SK-N-SH (cell line): Measurements from ENCODE around the gene HECW1.

ENCODE experiments used
- EP300 ChIP-seq, 2 experiments: IDR thresholded peaks; 2 replicates each; pipeline versions ENCODE4 v1.4.0 to v1.6.1; 2012; ENCODE audit warnings: borderline replicate concordance in 1 of 2, low read depth in 1 of 2, low read length in 1 of 2
- EZH2phosphoT487 ChIP-seq: fragments of 200-600 bp; sonication (generic); IDR thresholded peaks from 2 replicates; pipeline ENCODE4 v1.6.1; 2017; ENCODE audit warnings: low read depth, mixed run types, mild to moderate bottlenecking, antibody characterized with exemption, moderate library complexity, borderline replicate concordance
- FOSL2 ChIP-seq: IDR thresholded peaks from 2 replicates; pipeline ENCODE4 v1.4.0; 2012; ENCODE audit warnings: low read depth, mild to moderate bottlenecking, moderate library complexity, borderline replicate concordance
- GABPA ChIP-seq: IDR thresholded peaks from 2 replicates; pipeline ENCODE4 v1.4.0; 2012; ENCODE audit warnings: low read depth, mild to moderate bottlenecking
- IRF3 ChIP-seq: fragments of 150-350 bp; IDR thresholded peaks from 2 replicates; pipeline ENCODE4 v1.6.1; 2016; ENCODE audit warnings: mild to moderate bottlenecking, low read depth, low read length
- POLR2AphosphoS5 ChIP-seq: IDR thresholded peaks from 2 replicates; pipeline ENCODE4 v1.6.1; 2012; ENCODE audit warnings: low read depth, low read length
- RCOR1 ChIP-seq: fragments of 150-350 bp; IDR thresholded peaks from 2 replicates; pipeline ENCODE4 v1.6.1; 2017; ENCODE audit warnings: antibody characterized with exemption, low read length
- RXRA ChIP-seq: IDR thresholded peaks from 2 replicates; pipeline ENCODE4 v1.4.0; 2012; ENCODE audit warnings: low read depth, mild to moderate bottlenecking, borderline replicate concordance
- TCF12 ChIP-seq: IDR thresholded peaks from 2 replicates; pipeline ENCODE4 v1.4.0; 2012
- TEAD4 ChIP-seq: IDR thresholded peaks from 2 replicates; pipeline ENCODE4 v1.4.0; 2012; ENCODE audit warnings: mild to moderate bottlenecking, borderline replicate concordance; ENCODE audit not compliant: insufficient read depth
- USF1 ChIP-seq: IDR thresholded peaks from 2 replicates; pipeline ENCODE4 v1.4.0; 2012; ENCODE audit warnings: low read depth, borderline replicate concordance
- TF ChIP-seq, protein P1 (sequence below): fragments of 200-600 bp; sonication (generic); IDR thresholded peaks from 2 replicates; pipeline ENCODE4 v1.6.1; 2017; ENCODE audit warnings: antibody characterized with exemption, mild to moderate bottlenecking, moderate library complexity
- TF ChIP-seq, protein P2 (sequence below): IDR thresholded peaks from 2 replicates; pipeline ENCODE4; 2012
- TF ChIP-seq, protein P3 (sequence below): IDR thresholded peaks from 2 replicates; pipeline ENCODE4 v1.6.1; 2012; ENCODE audit warnings: mild to moderate bottlenecking, low read depth, low read length, moderate library complexity

DNA sequence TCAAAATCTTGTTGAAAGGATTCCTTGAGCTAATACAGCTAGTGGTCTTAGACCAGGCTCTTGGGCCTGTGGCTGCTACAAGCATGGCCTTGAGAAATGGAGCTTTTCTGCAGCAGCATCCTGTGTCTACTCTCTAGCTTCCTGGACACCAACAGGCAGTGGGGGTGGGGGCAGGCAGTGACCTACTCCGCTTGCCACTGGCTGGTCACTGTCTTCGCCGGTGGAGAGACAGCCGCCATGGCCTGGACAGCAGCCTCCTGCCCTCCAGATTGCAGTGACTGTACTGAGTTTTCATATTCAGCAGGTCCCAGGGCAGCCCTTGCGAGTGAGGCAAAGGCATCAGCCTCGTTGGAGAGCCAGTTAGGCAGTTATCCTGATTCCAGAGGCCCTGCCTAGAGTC, 204.6 kb downstream of the HECW1 start:
- TF ChIP-seq POLR2AphosphoS5, result no peak
- no peak for TF ChIP-seq USF1
- TF ChIP-seq, protein P1, sequence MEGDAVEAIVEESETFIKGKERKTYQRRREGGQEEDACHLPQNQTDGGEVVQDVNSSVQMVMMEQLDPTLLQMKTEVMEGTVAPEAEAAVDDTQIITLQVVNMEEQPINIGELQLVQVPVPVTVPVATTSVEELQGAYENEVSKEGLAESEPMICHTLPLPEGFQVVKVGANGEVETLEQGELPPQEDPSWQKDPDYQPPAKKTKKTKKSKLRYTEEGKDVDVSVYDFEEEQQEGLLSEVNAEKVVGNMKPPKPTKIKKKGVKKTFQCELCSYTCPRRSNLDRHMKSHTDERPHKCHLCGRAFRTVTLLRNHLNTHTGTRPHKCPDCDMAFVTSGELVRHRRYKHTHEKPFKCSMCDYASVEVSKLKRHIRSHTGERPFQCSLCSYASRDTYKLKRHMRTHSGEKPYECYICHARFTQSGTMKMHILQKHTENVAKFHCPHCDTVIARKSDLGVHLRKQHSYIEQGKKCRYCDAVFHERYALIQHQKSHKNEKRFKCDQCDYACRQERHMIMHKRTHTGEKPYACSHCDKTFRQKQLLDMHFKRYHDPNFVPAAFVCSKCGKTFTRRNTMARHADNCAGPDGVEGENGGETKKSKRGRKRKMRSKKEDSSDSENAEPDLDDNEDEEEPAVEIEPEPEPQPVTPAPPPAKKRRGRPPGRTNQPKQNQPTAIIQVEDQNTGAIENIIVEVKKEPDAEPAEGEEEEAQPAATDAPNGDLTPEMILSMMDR, result no peak
- TF ChIP-seq, protein P2, sequence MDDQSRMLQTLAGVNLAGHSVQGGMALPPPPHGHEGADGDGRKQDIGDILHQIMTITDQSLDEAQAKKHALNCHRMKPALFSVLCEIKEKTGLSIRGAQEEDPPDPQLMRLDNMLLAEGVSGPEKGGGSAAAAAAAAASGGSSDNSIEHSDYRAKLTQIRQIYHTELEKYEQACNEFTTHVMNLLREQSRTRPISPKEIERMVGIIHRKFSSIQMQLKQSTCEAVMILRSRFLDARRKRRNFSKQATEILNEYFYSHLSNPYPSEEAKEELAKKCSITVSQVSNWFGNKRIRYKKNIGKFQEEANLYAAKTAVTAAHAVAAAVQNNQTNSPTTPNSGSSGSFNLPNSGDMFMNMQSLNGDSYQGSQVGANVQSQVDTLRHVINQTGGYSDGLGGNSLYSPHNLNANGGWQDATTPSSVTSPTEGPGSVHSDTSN, result no peak
- no peak for TF ChIP-seq EP300 (IDR thresholded peaks at IDR 0.05; ENCODE audit: borderline replicate concordance in 1 of 2, low read depth in 1 of 2, low read length in 1 of 2)
- no peak for TF ChIP-seq FOSL2
- no peak for TF ChIP-seq IRF3
- no peak for TF ChIP-seq EZH2phosphoT487
- TF ChIP-seq RCOR1, result no peak
- TF ChIP-seq TEAD4, result no peak
- TF ChIP-seq, protein P3, sequence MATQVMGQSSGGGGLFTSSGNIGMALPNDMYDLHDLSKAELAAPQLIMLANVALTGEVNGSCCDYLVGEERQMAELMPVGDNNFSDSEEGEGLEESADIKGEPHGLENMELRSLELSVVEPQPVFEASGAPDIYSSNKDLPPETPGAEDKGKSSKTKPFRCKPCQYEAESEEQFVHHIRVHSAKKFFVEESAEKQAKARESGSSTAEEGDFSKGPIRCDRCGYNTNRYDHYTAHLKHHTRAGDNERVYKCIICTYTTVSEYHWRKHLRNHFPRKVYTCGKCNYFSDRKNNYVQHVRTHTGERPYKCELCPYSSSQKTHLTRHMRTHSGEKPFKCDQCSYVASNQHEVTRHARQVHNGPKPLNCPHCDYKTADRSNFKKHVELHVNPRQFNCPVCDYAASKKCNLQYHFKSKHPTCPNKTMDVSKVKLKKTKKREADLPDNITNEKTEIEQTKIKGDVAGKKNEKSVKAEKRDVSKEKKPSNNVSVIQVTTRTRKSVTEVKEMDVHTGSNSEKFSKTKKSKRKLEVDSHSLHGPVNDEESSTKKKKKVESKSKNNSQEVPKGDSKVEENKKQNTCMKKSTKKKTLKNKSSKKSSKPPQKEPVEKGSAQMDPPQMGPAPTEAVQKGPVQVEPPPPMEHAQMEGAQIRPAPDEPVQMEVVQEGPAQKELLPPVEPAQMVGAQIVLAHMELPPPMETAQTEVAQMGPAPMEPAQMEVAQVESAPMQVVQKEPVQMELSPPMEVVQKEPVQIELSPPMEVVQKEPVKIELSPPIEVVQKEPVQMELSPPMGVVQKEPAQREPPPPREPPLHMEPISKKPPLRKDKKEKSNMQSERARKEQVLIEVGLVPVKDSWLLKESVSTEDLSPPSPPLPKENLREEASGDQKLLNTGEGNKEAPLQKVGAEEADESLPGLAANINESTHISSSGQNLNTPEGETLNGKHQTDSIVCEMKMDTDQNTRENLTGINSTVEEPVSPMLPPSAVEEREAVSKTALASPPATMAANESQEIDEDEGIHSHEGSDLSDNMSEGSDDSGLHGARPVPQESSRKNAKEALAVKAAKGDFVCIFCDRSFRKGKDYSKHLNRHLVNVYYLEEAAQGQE, result no peak
- TF ChIP-seq RXRA, result no peak
- no peak for TF ChIP-seq TCF12
- no peak for TF ChIP-seq GABPA
